ENCODE data around the gene ICAM4.

ICAM4 gene

GRCh38 chr19:10289836-10290356 is 3.1 kb downstream of the ICAM4 start, which contains the start of gene ICAM5:
TSS of gene ICAM5 (plus strand) at chr19:10289952. CDS start at chr19:10290044, 92 bp downstream.
- TF ChIP-seq CSDC2 (CRISPR knock-in tag; IDR thresholded peaks at IDR 0.05) (no peak), SNAI2 (CRISPR knock-in tag; IDR thresholded peaks at IDR 0.05) (no peak), BACH2 (CRISPR knock-in tag; IDR thresholded peaks at IDR 0.05; ENCODE audit: borderline replicate concordance) (no peak), PPARA (CRISPR knock-in tag; IDR thresholded peaks at IDR 0.05; ENCODE audit: borderline replicate concordance) (no peak), ESRRG (CRISPR knock-in tag; IDR thresholded peaks at IDR 0.05) (no peak), ZNF8 (CRISPR knock-in tag; IDR thresholded peaks at IDR 0.05) (no peak), TOX (CRISPR knock-in tag; IDR thresholded peaks at IDR 0.05; ENCODE audit: borderline replicate concordance) (no peak), ZFP3 (CRISPR knock-in tag; IDR thresholded peaks at IDR 0.05) (no peak), TCF4 (CRISPR knock-in tag; IDR thresholded peaks at IDR 0.05; ENCODE audit: borderline replicate concordance) (no peak), ZNF565 (CRISPR knock-in tag; conservative IDR thresholded peaks at IDR 0.05; ENCODE audit: low read depth) (no peak)
- TF ChIP-seq, protein P1, sequence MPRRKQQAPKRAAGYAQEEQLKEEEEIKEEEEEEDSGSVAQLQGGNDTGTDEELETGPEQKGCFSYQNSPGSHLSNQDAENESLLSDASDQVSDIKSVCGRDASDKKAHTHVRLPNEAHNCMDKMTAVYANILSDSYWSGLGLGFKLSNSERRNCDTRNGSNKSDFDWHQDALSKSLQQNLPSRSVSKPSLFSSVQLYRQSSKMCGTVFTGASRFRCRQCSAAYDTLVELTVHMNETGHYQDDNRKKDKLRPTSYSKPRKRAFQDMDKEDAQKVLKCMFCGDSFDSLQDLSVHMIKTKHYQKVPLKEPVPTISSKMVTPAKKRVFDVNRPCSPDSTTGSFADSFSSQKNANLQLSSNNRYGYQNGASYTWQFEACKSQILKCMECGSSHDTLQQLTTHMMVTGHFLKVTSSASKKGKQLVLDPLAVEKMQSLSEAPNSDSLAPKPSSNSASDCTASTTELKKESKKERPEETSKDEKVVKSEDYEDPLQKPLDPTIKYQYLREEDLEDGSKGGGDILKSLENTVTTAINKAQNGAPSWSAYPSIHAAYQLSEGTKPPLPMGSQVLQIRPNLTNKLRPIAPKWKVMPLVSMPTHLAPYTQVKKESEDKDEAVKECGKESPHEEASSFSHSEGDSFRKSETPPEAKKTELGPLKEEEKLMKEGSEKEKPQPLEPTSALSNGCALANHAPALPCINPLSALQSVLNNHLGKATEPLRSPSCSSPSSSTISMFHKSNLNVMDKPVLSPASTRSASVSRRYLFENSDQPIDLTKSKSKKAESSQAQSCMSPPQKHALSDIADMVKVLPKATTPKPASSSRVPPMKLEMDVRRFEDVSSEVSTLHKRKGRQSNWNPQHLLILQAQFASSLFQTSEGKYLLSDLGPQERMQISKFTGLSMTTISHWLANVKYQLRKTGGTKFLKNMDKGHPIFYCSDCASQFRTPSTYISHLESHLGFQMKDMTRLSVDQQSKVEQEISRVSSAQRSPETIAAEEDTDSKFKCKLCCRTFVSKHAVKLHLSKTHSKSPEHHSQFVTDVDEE (CRISPR knock-in tag; IDR thresholded peaks at IDR 0.05): no peak
- TF ChIP-seq, protein P2, sequence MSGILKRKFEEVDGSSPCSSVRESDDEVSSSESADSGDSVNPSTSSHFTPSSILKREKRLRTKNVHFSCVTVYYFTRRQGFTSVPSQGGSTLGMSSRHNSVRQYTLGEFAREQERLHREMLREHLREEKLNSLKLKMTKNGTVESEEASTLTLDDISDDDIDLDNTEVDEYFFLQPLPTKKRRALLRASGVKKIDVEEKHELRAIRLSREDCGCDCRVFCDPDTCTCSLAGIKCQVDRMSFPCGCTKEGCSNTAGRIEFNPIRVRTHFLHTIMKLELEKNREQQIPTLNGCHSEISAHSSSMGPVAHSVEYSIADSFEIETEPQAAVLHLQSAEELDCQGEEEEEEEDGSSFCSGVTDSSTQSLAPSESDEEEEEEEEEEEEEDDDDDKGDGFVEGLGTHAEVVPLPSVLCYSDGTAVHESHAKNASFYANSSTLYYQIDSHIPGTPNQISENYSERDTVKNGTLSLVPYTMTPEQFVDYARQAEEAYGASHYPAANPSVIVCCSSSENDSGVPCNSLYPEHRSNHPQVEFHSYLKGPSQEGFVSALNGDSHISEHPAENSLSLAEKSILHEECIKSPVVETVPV (CRISPR knock-in tag; IDR thresholded peaks at IDR 0.05): no peak
- peak; percentile 6; the same call in 1 of the 3 replicates for ATAC-seq

DNA sequence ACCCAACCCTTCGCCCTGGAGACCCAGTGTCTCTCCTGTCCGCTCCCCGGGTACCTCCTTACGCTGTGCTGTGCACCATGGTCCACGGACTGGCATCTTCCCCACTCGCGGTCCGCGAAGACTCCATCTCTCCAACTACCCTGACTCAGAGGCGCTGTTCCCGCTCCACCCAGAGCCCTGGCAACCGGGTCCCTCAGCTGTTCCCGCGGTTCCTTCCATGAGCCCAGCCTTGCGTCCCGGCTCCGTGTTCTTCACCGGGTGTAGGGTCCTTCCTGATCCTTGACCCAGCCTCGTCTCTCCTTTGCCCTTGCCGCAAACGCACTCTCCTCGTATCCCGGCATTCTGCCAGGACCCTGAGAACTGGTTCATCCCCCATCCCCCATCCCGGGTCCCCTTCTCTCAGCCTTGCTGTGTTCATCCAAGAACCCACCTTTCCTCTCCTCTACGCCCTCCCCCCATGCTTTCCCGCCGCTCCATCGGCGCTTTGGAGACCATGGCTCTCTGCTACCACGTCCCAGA is 3.7 kb downstream of the ICAM4 start:
- ATAC-seq: peak; percentile 0; the same call in 1 of the 3 replicates
- TF ChIP-seq PPARA (CRISPR knock-in tag; IDR thresholded peaks at IDR 0.05; ENCODE audit: borderline replicate concordance) (no peak), ZNF8 (CRISPR knock-in tag; IDR thresholded peaks at IDR 0.05) (no peak)

DNA sequence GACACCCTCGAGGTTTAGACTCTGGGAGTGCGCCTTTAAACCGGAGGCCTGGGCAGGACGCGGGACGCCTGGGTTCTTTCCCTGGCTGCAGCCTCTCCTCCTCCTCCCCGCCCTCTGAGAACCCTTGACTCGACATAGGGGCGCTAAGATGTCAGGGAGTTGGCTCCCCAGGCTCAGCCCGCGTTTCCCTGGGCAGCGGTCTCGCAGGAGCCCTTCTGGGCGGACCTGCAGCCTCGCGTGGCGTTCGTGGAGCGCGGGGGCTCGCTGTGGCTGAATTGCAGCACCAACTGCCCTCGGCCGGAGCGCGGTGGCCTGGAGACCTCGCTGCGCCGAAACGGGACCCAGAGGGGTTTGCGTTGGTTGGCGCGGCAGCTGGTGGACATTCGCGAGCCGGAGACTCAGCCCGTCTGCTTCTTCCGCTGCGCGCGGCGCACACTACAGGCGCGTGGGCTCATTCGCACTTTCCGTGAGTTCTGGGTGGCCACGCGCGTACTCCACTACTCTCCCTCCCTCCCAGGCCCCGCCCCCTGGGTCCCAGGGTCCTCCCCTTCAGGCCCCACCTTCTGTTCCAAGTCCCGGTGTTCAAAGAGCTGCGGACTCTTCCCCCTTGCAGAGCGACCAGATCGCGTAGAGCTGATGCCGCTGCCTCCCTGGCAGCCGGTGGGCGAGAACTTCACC is 4.3 kb downstream of the ICAM4 start:
- TF ChIP-seq PPARA (CRISPR knock-in tag; IDR thresholded peaks at IDR 0.05; ENCODE audit: borderline replicate concordance) (no peak), BACH2 (CRISPR knock-in tag; IDR thresholded peaks at IDR 0.05; ENCODE audit: borderline replicate concordance) (no peak), TCF4 (CRISPR knock-in tag; IDR thresholded peaks at IDR 0.05; ENCODE audit: borderline replicate concordance) (no peak), ISL1 (CRISPR knock-in tag; IDR thresholded peaks at IDR 0.05) (no peak), CSDC2 (CRISPR knock-in tag; IDR thresholded peaks at IDR 0.05) (no peak)
- TF ChIP-seq, protein P2 (CRISPR knock-in tag; IDR thresholded peaks at IDR 0.05): no peak
- ATAC-seq: peak; percentile 40

DNA sequence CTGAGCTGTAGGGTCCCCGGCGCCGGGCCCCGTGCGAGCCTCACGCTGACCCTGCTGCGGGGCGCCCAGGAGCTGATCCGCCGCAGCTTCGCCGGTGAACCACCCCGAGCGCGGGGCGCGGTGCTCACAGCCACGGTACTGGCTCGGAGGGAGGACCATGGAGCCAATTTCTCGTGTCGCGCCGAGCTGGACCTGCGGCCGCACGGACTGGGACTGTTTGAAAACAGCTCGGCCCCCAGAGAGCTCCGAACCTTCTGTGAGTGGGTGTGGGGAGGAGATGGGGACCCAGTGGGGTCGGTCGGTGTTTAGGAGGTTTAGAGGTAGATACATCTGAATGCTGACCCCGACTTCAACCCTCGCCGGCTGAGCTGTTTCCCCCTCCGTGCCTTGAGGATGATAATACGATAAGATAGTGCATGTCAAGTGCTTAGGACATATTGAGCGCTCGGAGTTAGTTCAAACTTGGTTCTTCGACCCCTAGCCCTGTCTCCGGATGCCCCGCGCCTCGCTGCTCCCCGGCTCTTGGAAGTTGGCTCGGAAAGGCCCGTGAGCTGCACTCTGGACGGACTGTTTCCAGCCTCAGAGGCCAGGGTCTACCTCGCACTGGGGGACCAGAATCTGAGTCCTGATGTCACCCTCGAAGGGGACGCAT is 4.9 kb downstream of the ICAM4 start:
- ATAC-seq: peak; percentile 19
- TF ChIP-seq TOX (CRISPR knock-in tag; IDR thresholded peaks at IDR 0.05; ENCODE audit: borderline replicate concordance) (no peak), ZC3H10 (CRISPR knock-in tag; IDR thresholded peaks at IDR 0.05) (no peak), GLIS3 (CRISPR knock-in tag; IDR thresholded peaks at IDR 0.05) (no peak), ZNF565 (CRISPR knock-in tag; conservative IDR thresholded peaks at IDR 0.05; ENCODE audit: low read depth) (no peak), ZFP3 (CRISPR knock-in tag; IDR thresholded peaks at IDR 0.05) (no peak), TCF4 (CRISPR knock-in tag; IDR thresholded peaks at IDR 0.05; ENCODE audit: borderline replicate concordance) (no peak)

- peak; percentile 65 for ATAC-seq
- TF ChIP-seq, protein P3, sequence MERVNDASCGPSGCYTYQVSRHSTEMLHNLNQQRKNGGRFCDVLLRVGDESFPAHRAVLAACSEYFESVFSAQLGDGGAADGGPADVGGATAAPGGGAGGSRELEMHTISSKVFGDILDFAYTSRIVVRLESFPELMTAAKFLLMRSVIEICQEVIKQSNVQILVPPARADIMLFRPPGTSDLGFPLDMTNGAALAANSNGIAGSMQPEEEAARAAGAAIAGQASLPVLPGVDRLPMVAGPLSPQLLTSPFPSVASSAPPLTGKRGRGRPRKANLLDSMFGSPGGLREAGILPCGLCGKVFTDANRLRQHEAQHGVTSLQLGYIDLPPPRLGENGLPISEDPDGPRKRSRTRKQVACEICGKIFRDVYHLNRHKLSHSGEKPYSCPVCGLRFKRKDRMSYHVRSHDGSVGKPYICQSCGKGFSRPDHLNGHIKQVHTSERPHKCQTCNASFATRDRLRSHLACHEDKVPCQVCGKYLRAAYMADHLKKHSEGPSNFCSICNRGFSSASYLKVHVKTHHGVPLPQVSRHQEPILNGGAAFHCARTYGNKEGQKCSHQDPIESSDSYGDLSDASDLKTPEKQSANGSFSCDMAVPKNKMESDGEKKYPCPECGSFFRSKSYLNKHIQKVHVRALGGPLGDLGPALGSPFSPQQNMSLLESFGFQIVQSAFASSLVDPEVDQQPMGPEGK (CRISPR knock-in tag; IDR thresholded peaks at IDR 0.05; ENCODE audit: borderline replicate concordance): no peak
- TF ChIP-seq ARNTL (CRISPR knock-in tag; IDR thresholded peaks at IDR 0.05; ENCODE audit: borderline replicate concordance, low read depth): no peak
- no peak for TF ChIP-seq ZFP30 (CRISPR knock-in tag; IDR thresholded peaks at IDR 0.05)
- TF ChIP-seq, protein P4, sequence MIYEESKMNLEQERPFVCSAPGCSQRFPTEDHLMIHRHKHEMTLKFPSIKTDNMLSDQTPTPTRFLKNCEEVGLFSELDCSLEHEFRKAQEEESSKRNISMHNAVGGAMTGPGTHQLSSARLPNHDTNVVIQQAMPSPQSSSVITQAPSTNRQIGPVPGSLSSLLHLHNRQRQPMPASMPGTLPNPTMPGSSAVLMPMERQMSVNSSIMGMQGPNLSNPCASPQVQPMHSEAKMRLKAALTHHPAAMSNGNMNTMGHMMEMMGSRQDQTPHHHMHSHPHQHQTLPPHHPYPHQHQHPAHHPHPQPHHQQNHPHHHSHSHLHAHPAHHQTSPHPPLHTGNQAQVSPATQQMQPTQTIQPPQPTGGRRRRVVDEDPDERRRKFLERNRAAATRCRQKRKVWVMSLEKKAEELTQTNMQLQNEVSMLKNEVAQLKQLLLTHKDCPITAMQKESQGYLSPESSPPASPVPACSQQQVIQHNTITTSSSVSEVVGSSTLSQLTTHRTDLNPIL (CRISPR knock-in tag; IDR thresholded peaks at IDR 0.05; ENCODE audit: low read depth): no peak
- TF ChIP-seq ISL1 (CRISPR knock-in tag; IDR thresholded peaks at IDR 0.05): no peak
- no peak for TF ChIP-seq TCF4 (CRISPR knock-in tag; IDR thresholded peaks at IDR 0.05; ENCODE audit: borderline replicate concordance)
- TF ChIP-seq PPARA (CRISPR knock-in tag; IDR thresholded peaks at IDR 0.05; ENCODE audit: borderline replicate concordance): no peak
- TF ChIP-seq ESRRG (CRISPR knock-in tag; IDR thresholded peaks at IDR 0.05): no peak
- no peak for TF ChIP-seq ZC3H10 (CRISPR knock-in tag; IDR thresholded peaks at IDR 0.05)
- TF ChIP-seq CSDC2 (CRISPR knock-in tag; IDR thresholded peaks at IDR 0.05): no peak
- TF ChIP-seq ZNF565 (CRISPR knock-in tag; conservative IDR thresholded peaks at IDR 0.05; ENCODE audit: low read depth): no peak
- TF ChIP-seq RARB (CRISPR knock-in tag; IDR thresholded peaks at IDR 0.05): no peak
Measured at GRCh38 chr19:10292206-10292788, 5.5 kb downstream of the ICAM4 start.
